ENCODE results near the gene FAM13B.
A peak's percentile ranks its signal among the peaks of the same experiment; 100 is the strongest.
"Not testable (repeated sequence)": the region's sequence is repeated elsewhere in the genome, so short reads cannot be mapped to it uniquely, and the experiment has no call there.

FAM13B gene

DNA sequence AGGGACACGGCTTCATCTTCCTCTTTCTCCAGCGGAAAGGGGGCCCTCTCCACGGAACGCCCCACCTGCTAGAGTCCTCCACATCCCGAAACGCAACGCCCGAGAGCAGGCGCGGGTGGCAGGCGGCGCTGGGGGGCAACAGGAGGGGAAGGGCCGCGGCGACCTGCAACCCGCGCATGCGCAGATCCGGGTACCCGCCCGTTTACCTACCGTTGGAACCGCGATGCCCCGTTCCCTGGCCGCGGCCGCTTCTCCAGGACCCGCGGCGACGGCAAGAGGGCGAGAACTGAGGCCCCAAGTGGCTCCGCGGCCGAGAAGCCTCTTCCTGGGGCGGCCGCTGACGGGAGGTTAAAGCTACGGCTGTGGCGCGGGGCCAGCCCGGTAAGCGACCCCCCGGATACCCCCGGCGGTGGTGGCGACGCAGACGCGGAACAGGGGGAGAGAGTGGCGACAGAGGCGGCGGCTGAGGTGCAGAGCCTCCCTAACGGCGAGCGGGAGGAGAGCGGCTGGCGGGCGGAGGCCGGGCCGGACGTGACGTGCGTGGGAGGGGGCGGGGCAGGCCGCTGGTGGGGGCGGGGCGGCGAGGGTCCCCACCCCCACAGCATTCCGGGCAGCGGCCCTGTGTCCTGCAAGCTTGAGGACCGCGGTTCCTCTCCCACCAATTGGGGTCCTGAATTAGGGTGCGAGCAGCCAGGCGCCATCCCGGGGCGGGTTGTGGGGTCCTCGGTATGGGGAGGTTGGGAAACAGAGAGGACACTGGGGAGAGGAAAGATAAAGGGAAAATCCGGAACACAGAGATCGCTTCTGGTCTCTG lies at the start of gene FAM13B:
Gene FAM13B (minus strand): TSS at position 508 of the 814 bp plus-strand sequence. CDS start 13,968 bp downstream, outside the sequence.
- peak; percentile 84 for DNase-seq

DNA sequence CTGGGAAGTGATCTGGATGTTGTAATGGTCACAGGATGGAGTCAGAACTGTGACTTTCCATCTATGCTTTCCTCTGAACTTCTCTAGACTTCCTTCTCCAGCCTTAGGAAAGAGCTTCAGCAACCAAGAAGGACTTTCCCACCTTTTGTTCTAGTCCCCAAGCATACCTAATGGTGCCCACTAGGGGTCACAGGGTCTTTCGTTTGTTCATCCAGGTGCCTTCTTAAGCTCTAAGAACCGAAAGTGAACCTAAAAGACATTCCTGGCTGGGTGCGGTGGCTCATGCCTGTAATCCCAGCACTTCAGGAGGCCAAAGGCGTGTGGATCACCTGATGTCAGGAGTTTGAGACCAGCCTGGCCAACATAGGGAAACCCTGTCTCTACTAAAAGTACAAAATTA lies 49.2 kb upstream of the FAM13B start:
- no peak for DNase-seq

DNA sequence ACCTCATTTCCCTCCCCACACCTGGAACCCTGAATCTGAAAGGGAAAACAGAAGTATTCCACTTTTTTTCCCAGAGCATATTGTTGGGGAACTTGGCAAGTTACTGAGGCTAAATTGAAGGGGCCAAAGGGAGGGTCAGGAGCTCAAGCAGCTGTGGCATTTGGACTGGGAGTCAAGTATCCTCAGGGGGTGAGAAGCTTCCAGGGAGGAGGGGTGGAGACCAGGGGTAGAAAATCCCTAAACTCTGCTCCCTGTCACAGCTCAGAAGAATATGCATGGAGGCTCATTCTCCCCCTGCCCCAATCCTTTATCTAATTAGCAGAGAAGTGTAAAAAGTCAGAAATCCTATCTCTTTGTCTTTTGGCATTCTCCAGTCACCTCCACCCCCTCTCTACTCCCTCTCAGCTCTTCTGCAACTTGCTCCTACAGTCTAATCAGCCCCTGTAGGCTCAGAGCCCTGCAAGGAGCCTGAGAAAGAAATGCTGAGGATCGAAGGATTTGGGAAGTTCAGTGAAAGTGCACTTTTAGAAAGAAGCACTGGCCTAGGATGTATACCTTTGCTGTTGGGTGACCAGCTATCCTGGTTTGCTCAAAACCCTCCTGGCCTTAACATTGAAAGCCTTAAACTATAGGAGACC lies 45.2 kb upstream of the FAM13B start:
- DNase-seq, result no peak

DNA sequence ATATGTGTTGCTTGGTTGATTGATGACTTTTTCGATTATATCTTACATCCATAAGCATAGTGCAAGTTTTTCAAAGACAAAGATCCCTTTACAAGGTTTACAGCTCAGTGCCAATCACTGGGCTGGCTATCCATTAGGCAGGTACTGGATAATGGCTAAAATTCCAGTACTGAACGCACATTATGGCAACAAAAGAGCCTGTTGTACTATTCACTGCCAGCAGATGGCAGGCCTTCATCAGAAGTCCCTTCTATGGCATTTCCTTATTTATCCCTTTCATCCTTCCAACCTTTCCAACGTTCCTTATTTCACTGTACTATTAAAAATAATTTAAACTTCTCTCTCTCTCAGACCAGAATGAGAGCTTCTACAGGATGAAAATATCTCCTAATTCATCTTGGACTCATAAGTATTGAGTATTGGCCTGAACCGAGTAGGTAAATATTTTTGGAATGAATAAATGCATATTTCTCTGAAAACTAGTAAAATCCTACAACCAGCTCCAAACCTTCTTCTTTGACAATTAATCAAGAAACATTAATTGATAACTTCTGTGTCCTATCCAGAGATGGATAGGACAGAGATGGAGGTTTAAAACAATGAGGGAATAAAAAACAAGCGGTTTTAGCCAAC lies 44.3 kb upstream of the FAM13B start:
- peak; percentile 56 for DNase-seq

DNA sequence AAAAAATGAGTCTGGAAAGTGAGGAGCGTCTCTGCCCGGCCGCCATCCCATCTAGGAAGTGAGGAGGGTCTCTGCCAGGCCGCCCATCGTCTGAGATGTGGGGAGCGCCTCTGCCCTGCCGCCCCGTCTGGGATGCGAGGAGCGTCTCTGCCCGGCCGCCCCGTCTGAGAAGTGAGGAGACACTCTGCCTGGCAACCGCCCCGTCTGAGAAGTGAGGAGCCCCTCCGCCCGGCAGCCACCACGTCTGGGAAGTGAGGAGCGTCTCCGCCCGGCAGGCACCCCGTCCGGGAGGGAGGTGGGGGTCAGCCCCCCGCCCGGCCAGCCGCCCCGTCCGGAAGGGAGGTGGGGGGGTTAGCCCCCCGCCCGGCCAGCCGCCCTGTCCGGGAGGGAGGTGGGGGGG lies 37.1 kb upstream of the FAM13B start:
- not testable (repeated sequence) for DNase-seq

DNA sequence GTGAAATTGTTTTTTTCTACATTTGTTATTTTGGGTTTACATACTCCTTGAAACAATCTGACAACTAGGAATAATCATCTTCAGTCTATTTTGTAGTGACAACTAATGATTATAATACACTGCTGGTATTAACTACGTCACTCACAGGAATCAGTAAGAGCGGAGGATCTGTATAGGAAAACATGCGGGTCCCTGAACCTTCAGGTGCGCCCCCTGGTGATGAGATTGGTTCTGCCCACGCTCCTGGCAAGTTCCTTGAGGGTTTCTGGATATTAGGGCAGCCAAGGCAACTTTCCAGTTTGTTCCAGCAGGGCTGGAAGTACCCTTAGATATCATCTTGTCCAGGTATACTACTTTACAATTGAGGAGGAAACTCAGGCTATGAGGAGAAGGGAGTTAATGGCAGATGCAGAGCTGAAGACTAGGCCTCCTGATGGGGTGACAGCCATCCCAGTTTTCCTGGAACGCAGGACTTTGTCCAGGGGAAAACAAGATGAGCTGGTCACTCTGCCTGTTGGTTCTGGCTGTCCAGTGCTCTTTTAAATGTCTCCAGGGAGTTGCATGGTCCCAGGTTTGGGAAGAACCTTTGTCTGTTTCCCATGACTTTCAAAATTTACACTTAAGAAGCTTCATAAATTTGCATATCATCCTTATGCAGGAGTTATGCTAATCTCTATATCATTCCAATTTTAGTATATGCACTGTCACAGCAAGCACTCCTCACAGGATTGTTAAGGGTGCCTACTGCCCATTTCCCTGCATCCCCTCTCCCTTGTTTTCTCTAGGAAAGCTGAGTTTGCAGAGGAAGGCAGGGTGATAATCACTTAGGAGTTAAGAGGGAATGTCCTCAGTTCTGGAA lies 36.1 kb upstream of the FAM13B start:
- DNase-seq, result peak; percentile 70

DNA sequence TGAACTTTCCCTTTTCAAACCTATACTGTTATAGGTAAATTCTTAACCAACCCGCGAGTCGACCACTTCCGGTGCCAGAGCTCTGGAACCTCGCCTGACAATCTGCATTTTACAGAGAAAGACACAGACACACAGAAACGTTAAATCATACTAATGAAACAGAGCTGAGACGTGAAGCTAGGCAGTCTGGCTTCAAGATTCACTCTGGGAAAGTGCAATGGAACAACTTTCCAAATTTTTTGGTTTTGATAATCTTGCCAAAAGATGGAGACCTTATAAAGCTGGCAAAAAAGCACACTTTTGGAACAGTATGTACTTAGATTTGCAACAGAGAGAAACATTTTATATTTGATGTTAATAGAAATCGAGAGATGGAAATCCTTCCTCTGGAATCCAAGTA lies 35.1 kb upstream of the FAM13B start:
- DNase-seq, result no peak

DNA sequence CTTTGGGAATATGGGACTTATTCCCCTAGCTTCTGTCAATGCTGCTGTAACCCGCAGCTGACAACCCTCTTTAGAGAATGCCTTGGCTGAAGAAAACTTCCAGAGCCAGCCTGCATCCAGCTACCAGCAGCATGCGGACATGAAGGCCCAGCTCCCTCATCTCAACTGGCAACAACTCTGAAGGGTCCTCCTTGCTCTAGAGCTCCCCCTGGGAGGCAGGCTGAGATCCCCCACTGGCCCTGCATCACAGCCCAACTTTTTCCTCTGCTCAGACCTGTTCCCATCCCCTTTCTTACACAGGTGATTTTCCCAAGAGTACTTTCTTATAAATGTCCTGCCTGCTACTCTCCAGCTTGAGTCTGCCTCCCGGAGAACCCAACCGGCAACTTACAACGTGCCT lies 32.2 kb upstream of the FAM13B start:
- no peak for DNase-seq

DNA sequence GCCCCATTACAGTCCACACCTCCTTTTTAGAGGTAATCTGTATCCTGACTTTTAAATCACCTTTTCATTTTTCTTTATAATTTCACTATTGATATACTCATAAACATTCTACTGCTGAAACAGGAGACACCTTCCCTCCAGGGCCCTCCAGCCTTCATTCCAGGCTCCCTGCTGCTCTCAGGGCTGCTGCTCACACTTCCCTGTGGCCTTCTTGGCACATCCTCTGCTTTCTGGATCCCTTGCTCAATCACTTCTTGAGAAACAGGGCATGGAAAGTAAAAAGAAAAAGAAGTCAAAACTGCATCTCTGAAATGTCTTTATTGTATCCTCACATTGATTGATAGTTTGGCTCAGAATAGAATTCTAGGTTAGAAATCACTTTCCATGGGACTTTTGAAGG lies 31.6 kb upstream of the FAM13B start:
- DNase-seq, result no peak

DNA sequence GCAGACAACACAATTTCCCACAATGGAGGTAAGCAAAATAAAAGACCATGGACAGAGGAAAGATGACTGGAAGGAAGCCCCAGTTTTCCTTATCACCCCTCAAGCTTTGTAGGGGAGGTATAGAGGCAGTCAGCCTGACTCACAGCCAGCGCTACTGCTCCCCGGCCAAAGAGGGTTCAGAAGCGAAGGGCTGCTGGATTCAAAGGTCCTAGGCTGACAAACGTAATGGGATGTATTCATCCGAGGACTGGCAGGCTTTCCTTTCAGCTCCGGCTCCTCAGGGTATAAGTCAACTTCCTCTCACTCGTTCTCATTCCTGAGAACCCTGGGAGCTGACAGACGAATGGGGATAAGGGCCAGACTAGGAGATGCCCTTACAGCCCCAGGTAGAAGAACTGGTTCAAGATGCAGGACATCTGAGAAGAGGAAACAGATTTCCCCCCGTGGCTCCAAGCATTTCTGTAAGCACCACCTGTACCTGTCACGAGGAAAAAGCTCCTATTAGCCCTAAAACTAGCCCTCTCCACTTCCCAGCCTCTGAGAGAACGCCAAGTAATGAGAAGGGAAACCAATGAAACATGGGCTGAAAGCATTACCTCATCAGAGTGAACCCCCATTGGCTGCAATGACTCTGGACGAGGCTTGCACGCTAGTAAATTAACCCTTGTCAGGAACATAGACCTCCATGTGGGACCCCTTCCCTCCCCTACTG lies 22.1 kb upstream of the FAM13B start:
- no peak for DNase-seq

DNA sequence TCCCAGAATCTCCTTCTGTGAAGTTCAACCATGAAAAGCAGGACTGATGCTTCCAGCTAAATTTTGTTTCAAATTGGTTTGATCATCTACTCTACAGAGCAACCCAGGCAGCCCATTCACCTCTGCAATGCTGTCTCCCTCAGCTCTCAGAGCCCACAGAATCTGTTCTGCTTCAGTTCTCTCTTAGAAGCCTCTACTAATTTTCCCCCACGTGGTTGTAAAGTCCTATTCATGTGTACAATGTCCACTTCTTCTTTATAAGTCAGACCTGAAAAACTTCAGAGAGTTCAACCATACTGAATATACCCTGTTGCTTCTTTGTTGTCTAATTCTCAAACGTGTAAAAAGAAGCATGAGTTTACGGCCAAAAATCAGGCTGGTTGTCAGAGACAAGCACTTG lies 21.3 kb upstream of the FAM13B start:
- DNase-seq, result no peak

DNA sequence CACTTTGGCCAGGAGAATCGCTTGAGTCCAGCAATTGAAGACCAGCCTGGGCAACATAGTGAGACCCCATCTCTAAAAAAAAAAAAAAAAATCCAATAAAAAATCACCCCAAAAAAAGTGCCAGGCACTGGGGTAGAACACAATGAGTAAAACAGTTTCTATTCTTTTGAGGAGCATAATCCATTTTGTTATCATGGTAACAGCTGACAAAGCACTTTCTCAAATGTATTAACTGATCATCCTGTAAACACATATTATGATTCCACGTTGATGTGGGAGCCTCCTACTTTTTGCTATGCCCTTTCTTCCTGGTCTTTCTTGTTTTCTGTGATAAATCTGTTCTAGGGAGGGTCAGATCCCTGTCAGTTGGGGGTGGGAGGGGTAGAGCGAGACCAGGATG lies 20.7 kb upstream of the FAM13B start:
- no peak for DNase-seq

DNA sequence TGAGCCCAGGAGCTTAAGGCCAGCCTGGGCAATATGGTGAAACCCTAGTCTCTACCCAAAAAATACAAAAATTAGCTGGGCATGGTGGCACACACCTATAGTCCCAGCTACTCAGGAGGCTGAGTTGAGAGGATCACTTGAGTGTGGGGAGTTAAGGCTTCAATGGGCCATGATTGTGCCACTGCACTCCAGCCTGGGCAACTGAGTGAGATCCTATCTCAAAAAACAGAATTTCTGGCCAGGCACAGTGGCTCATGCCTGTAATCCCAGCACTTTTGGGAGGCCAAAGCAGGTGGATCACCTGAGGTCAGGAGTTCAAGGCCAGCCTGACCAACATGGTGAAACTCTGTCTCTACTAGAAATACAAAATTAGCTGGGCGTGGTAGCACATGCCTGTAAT lies 19.8 kb upstream of the FAM13B start:
- DNase-seq, result not testable (repeated sequence)

DNA sequence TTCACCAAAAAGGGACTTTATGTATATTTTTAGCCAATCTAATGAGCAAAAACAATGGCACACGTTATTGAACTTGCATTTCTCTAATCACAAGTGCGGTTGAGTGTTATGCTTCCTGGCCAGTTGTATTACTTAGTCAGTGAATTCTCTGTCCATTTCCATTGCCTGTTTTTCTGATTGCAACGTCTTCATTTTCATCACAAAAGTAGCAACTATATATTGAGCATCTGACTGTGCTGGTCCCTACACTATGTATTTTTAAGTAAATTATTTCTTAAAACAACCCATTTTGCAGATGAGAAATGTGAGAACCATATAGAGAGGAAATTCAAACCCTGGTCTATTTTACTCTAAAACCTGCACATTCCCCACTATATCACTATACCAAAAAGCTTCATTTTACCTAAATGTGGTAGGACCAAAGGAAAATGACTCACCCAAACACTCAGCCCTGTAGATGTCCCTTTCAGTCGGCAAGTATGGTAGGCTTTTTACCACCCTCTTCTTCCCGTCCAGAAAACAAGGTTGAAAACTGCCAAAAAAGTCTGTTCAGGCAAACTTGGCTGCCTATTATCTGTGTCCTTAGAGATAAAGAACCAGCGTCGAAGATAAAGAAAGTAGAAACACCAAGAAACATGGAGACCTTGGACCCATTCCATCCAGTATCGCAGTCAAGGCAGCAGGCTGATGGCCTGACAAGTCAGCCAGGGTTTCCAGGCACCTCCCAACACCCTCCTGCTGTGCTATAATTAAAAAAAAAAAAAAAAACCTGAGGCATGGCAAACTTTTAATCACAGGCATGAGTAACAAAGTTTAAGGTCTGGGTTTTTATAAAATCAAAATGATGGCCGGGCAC lies 18.8 kb upstream of the FAM13B start:
- DNase-seq, result no peak

DNA sequence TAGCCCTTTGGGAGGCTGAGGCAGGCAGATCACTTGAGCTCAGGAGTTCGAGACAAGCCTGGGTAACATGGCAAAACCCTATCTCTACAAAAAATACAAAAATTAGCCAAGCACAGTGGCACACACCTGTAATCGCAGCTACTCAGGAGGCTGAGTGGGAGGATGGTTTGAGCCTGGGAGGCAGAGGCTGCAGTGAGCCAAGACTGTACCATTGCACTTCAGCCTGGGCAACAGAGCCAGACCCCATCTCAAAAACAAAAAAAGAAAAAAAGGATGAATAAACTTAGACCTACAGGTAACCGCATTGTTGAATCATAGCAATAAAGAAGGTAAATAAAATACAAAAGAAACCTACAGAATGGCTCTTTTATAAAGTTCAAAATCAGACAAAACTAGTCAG lies 12.4 kb upstream of the FAM13B start:
- DNase-seq, result not testable (repeated sequence)

DNA sequence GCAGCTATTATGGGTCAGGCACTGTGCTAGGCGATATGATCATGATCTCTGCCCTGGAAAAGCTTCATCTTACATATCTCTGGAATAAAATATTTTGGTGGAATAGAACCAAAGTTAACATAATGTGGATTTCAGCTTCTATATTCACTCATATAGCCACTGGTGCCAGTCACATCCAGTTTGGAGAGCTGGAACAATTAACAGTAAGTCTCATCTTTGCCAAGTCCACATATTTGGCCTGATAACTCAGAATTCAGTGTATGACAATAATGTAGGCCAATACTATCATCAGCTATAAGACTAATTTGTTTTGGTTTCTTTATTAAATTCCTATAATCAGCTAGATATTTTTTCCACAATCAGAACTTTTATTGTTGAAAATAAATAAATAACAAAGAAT lies 5.9 kb upstream of the FAM13B start:
- DNase-seq, result no peak

DNA sequence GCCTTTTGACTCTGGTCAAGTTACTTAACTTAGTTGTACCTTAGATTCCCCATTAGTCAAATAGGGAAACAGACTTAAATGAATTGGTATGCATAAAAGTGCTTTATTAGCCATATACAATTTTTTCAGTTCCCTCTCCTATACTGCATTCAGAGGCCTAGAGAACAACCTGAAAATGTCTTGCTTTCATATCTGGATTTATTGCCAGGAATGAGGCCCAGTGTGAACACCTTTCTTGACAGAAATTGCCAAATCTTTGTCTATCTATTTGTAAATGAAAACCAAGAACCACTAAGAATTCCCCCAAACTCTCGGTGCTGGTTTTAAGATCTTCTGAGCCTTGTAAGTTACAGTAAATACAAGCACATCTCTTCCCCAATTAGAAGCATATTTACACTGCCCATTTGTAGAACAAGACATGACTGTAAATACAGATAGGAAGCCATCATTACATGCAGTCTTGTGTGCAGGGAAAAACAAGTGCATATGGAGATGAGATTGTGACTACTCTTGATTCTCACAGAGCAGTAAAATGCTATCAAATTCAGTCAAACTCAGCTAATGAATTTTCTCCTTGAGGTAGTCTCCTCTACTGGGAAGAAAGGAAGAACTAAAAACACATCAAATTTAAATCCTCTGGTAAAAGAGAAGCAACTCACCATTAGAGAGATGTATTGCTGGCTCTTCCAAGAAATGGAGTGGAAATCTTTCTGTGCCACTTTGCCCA lies 5.2 kb upstream of the FAM13B start:
- DNase-seq, result no peak

DNA sequence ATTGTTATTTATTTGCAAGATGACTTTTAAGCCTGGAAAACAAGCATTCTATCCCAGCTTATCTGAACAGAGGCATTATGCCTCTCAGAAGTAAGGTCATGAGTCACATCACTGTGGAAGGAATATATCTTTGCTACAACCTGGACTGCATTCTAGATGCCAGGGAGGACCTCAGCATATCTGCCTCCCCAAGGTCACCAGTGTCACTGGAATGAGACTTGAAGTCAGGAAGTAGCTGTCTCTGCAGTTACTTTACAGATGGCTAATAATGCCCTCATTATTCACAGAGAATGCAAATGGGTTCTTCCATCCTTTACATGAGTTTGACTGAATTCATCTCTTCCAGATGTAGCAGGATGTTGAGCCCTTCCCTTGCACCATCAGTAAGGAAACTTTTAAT lies 4.4 kb upstream of the FAM13B start:
- DNase-seq, result no peak

DNA sequence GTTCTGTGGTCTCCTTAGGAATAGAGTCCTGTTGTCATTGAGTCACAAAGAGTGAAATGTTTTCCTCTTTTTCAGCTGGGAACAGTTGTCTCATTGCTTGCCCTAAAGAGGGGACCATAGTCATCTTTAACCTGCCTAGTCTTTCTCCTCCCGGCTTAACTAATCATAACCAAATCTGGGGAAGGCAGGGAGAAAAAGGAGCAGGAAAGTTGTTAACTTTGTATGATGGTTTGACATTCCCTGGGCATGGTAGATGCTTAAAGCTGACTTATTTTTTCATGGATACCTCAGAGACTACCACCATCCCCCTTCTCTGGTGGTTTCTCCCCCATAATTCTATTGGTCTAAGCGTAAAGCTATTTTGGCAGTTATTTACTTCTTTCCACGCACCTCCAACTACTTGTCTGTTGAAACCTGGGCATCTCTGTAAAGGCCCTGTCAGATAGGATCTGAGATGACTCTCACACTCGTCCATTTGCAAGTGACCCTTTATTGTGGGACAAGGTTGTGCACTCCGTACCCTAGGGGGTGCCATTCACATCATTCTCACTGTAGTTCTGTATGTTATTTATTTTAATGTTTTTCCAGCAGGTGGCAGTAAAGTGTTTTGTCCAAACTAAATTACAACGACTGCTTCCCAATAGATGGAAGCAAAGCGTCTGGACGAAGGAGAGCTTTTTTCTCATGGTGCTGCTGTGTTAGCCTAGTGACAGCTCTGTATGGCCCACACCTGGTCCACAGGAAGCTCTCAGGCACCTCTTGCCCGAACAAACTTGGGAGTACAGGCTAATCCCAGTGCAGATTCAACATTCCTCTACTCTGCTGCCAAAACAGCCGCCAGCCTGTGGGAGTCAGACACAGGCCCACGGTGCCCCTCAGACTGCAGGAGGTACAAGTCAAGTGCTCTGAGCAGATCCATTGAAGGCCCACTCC lies 3.0 kb upstream of the FAM13B start:
- peak; percentile 85 for DNase-seq

DNA sequence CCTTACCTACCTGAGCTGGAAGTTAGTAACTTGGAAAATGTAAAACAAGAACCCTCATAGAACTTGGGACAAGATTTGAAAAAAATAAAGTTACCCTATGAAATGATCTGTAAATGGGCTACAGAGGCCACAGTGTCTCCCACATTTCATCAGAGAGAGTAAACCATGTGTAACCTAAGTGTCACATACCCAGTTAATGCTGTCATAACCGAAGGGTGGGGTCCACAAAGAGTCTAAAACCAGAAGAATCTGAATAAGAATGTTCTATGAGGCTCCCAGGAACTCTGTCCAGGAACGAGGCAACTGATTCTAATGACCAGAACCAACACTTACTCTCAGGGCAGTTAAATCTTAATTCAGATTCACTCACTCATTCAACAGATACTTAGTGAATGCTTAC lies 1.0 kb upstream of the FAM13B start:
- DNase-seq, result no peak

Measured in CD4-positive, alpha-beta T cell treated with Interleukin-12 subunit alpha and Interleukin-12 subunit beta, for 1 hour (primary cell).